ENCODE data around the gene BMI1. TPM values are rescaled to one million over a fixed set of nuclear protein-coding genes. Genes with fewer than 3 reads are reported as not detected.

Gene BMI1
- total RNA-seq, 4 donors from 2014 or later: 15.6 to 47.9 (median 17.6) TPM

GRCh38 chr10:22293747-22294404 lies 27.0 kb upstream of the BMI1 start:
- no peak overlapping the region for H3K4me3 ChIP-seq
- DNase-seq: no peak
- no peaks in the 10 kb centered on the region for H3K27me3 ChIP-seq
- no peak for TF ChIP-seq POLR2A (IDR thresholded peaks at IDR 0.05)
- TF ChIP-seq, protein P1, sequence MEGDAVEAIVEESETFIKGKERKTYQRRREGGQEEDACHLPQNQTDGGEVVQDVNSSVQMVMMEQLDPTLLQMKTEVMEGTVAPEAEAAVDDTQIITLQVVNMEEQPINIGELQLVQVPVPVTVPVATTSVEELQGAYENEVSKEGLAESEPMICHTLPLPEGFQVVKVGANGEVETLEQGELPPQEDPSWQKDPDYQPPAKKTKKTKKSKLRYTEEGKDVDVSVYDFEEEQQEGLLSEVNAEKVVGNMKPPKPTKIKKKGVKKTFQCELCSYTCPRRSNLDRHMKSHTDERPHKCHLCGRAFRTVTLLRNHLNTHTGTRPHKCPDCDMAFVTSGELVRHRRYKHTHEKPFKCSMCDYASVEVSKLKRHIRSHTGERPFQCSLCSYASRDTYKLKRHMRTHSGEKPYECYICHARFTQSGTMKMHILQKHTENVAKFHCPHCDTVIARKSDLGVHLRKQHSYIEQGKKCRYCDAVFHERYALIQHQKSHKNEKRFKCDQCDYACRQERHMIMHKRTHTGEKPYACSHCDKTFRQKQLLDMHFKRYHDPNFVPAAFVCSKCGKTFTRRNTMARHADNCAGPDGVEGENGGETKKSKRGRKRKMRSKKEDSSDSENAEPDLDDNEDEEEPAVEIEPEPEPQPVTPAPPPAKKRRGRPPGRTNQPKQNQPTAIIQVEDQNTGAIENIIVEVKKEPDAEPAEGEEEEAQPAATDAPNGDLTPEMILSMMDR (IDR thresholded peaks at IDR 0.05): no peak
- H3K4me1 ChIP-seq: no peaks in the 10 kb centered on the region
- H3K9me3 ChIP-seq: no peaks in the 10 kb centered on the region
- H3K27ac ChIP-seq: no peak overlapping the region
- no peaks in the 10 kb centered on the region for H3K36me3 ChIP-seq

DNA sequence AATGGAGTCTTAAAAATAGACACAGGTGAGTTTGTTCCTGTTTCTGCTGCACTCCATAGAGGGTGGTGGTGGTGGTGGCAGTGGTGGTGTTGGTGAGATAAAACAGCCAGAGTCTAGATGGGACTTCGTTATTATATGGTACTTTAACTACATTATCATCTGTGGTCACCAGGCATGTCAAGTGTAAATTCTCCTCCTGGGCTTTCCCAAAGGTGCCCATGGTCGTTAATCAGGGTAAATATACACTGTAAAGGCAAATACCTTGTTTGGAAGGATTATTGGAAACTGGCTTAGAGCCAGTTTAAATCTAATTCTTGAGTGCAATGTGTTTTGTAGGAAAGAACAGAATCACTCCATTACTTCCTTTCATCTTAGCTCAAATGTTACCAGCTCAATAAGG lies 26.2 kb upstream of the BMI1 start:
- no peaks in the 10 kb centered on the region for H3K4me1 ChIP-seq
- DNase-seq: no peak
- H3K27me3 ChIP-seq: no peaks in the 10 kb centered on the region
- no peak overlapping the region for H3K4me3 ChIP-seq
- no peak for TF ChIP-seq POLR2A (IDR thresholded peaks at IDR 0.05)
- H3K9me3 ChIP-seq: no peaks in the 10 kb centered on the region
- no peak overlapping the region for H3K27ac ChIP-seq
- no peaks in the 10 kb centered on the region for H3K36me3 ChIP-seq

GRCh38 chr10:22301193-22301592 lies 19.7 kb upstream of the BMI1 start:
- Histone ChIP-seq H3K4me1 (no peaks in the 10 kb centered on the region), H3K9me3 (no peaks in the 10 kb centered on the region), H3K27me3 (no peaks in the 10 kb centered on the region), H3K27ac (no peak overlapping the region), H3K36me3 (no peaks in the 10 kb centered on the region), H3K4me3 (no peak overlapping the region)
- TF ChIP-seq, protein P1 (IDR thresholded peaks at IDR 0.05): no peak
- TF ChIP-seq POLR2A (IDR thresholded peaks at IDR 0.05): no peak
- no peak for DNase-seq

- Histone ChIP-seq H3K36me3 (no peaks in the 10 kb centered on the region), H3K4me1 (no peaks in the 10 kb centered on the region), H3K9me3 (no peaks in the 10 kb centered on the region), H3K4me3 (no peak overlapping the region), H3K27me3 (no peaks in the 10 kb centered on the region), H3K27ac (no peak overlapping the region)
- TF ChIP-seq, protein P1 (IDR thresholded peaks at IDR 0.05): no peak
- TF ChIP-seq POLR2A (IDR thresholded peaks at IDR 0.05): no peak
- DNase-seq: no peak
Observed at GRCh38 chr10:22303461-22303860, 17.4 kb upstream of the BMI1 start.

- H3K36me3 ChIP-seq: no peaks in the 10 kb centered on the region
- H3K27ac ChIP-seq: no peak overlapping the region
- H3K4me1 ChIP-seq: no peaks in the 10 kb centered on the region
- no peaks in the 10 kb centered on the region for H3K9me3 ChIP-seq
- DNase-seq: no peak
- H3K27me3 ChIP-seq: no peaks in the 10 kb centered on the region
- TF ChIP-seq, protein P1 (IDR thresholded peaks at IDR 0.05): no peak
- no peak for TF ChIP-seq POLR2A (IDR thresholded peaks at IDR 0.05)
- H3K4me3 ChIP-seq: no peak overlapping the region
Observed at GRCh38 chr10:22305721-22306120, 15.2 kb upstream of the BMI1 start.

GRCh38 chr10:22308390-22308789 lies 12.5 kb upstream of the BMI1 start:
- no peak for DNase-seq
- no peak overlapping the region for H3K27ac ChIP-seq
- no peak overlapping the region for H3K4me3 ChIP-seq
- no peak for TF ChIP-seq POLR2A (IDR thresholded peaks at IDR 0.05)
- TF ChIP-seq, protein P1 (IDR thresholded peaks at IDR 0.05): no peak
- H3K27me3 ChIP-seq: no peaks in the 10 kb centered on the region
- no peaks in the 10 kb centered on the region for H3K4me1 ChIP-seq
- H3K36me3 ChIP-seq: no peaks in the 10 kb centered on the region
- no peaks in the 10 kb centered on the region for H3K9me3 ChIP-seq

All from Peyer's patch (tissue), 4 donors.